ENCODE measurements around the gene DDX50. TPM values are rescaled to one million over a fixed set of nuclear protein-coding genes. Genes with fewer than 3 reads are reported as not detected.

DDX50 gene
- total RNA-seq, 1 experiment from 2014 or later, result 50.7 TPM

DNA sequence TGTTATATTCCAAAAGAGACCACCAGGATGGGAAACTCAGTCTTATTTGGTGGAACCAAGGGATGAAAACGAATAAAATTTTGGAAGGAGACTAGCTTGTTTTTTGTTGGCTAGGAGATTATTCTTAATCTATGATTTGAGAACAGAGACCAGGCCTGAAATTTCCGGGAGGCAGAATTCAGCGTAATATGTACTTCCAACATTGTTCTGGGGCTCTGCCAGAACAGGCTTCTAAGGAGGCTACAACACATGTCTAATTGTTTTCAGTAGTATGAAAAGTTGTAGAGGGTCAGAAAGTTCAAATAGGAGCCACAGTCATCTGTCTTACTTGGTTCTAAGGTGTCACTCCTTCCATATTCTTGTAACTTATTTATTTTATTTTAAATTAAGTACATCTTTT lies 56.5 kb downstream of the DDX50 start:
- H2BK120ac ChIP-seq (ENCODE audit: low read depth, low read length, poor library complexity, severe bottlenecking), result no peak overlapping the region
- Mint-ChIP-seq H3K27me3 (ENCODE audit: low read depth) (peaks cover 2% of the 10 kb centered on the region), H3K36me3 (ENCODE audit: insufficient read depth in 1 of 3, low read depth in 3 of 3) (peaks cover 34 to 59% (median 38%) of the 10 kb centered on the region in 3 experiments), H3K27ac (peak overlapping the region; percentile 74 to 100 (median 99); a peak in 4 of 7 replicates), H3K4me3 (peak overlapping the region; percentile 99 to 100), H3K9me3 (peaks cover 0 to 3% of the 10 kb centered on the region in 2 experiments; a peak in 3 of 5 replicates), H3K4me1 (peaks cover 11 to 15% of the 10 kb centered on the region in 2 experiments)
- H3K27me3 ChIP-seq (ENCODE audit: insufficient read depth, low read length), result no peaks in the 10 kb centered on the region
- no peaks in the 10 kb centered on the region for H3K9me3 ChIP-seq (ENCODE audit: control insufficient read depth, low read depth, low read length)
- no peak overlapping the region for H3K56ac ChIP-seq (ENCODE audit: insufficient read length, low read depth, low read length)
- WGBS (ENCODE audit: extremely low coverage, insufficient read length, low lambda C conversion rate), result no CpG with 5 or more reads among the region's 3 CpGs
- no peak overlapping the region for H2BK20ac ChIP-seq (ENCODE audit: low read depth, low read length, poor library complexity, severe bottlenecking)
- H3K23me2 ChIP-seq (ENCODE audit: insufficient read length, low read depth, low read length, poor library complexity, severe bottlenecking), result peaks cover 13% of the 10 kb centered on the region
- no peak overlapping the region for H2AFZ ChIP-seq (ENCODE audit: low read length)
- no peak overlapping the region for H3K23ac ChIP-seq (ENCODE audit: insufficient read length, low read depth, low read length)
- H4K20me1 ChIP-seq (ENCODE audit: control insufficient read depth, insufficient read depth, insufficient read length), result no peaks in the 10 kb centered on the region
- H4K8ac ChIP-seq (replicated peaks; ENCODE audit: insufficient read length, low read depth, low read length), result no peak overlapping the region
- H3T11ph ChIP-seq (ENCODE audit: low read length), result no peak overlapping the region
- no peak overlapping the region for H3K18ac ChIP-seq (ENCODE audit: insufficient read length, low read depth, low read length)
- H3K79me1 ChIP-seq (ENCODE audit: insufficient read depth, low read depth, low read length, poor library complexity, severe bottlenecking), result peaks cover 7% of the 10 kb centered on the region
- H2BK12ac ChIP-seq (ENCODE audit: insufficient read length, low read depth, low read length), result no peak overlapping the region
- peak overlapping the region; percentile 99 for H3K4me2 ChIP-seq (ENCODE audit: insufficient read depth, insufficient read length, low read length)
- no peak overlapping the region for H2BK15ac ChIP-seq (ENCODE audit: low read depth, low read length)
- H4K5ac ChIP-seq (ENCODE audit: insufficient read length, low read depth, low read length), result no peak overlapping the region
- H4K91ac ChIP-seq (ENCODE audit: insufficient read length, low read depth, low read length), result no peak overlapping the region
- H3K4ac ChIP-seq (ENCODE audit: low read depth, low read length), result no peak overlapping the region
- DNase-seq, result no peak
- H3K4me1 ChIP-seq (ENCODE audit: insufficient read depth, low read length), result no peaks in the 10 kb centered on the region
- peaks cover 32% of the 10 kb centered on the region for H3K79me2 ChIP-seq (ENCODE audit: insufficient read depth, low read length)
- H3K14ac ChIP-seq (ENCODE audit: insufficient read depth, low read length), result no peak overlapping the region
- TF ChIP-seq, protein P1, sequence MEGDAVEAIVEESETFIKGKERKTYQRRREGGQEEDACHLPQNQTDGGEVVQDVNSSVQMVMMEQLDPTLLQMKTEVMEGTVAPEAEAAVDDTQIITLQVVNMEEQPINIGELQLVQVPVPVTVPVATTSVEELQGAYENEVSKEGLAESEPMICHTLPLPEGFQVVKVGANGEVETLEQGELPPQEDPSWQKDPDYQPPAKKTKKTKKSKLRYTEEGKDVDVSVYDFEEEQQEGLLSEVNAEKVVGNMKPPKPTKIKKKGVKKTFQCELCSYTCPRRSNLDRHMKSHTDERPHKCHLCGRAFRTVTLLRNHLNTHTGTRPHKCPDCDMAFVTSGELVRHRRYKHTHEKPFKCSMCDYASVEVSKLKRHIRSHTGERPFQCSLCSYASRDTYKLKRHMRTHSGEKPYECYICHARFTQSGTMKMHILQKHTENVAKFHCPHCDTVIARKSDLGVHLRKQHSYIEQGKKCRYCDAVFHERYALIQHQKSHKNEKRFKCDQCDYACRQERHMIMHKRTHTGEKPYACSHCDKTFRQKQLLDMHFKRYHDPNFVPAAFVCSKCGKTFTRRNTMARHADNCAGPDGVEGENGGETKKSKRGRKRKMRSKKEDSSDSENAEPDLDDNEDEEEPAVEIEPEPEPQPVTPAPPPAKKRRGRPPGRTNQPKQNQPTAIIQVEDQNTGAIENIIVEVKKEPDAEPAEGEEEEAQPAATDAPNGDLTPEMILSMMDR (conservative IDR thresholded peaks at IDR 0.05), result no peak; the same call in 2 of the 3 replicates
- peak overlapping the region; percentile 60 for H3K9ac ChIP-seq (ENCODE audit: extremely low read depth, insufficient read length, low read length)
- H3K27ac ChIP-seq (ENCODE audit: insufficient read length, low read depth, low read length), result no peak overlapping the region
- H2AK5ac ChIP-seq (ENCODE audit: insufficient read length, low read length), result no peak overlapping the region
- H2BK5ac ChIP-seq (ENCODE audit: insufficient read length, low read length), result no peak overlapping the region

Measured in H9 (cell line).